ENCODE results near the gene VPS37D.

- TF ChIP-seq POLR2A (IDR thresholded peaks at IDR 0.05) (no peak), CTCF (IDR thresholded peaks at IDR 0.05) (no peak), POLR2AphosphoS5 (IDR thresholded peaks at IDR 0.05) (no peak), EP300 (IDR thresholded peaks at IDR 0.05) (no peak)
These were observed 4.6 kb upstream of the VPS37D start for GRCh38 chr7:73663033-73663432.

All from sigmoid colon (tissue), 4 donors.